ENCODE measurements around the gene ACOX2.

DNA sequence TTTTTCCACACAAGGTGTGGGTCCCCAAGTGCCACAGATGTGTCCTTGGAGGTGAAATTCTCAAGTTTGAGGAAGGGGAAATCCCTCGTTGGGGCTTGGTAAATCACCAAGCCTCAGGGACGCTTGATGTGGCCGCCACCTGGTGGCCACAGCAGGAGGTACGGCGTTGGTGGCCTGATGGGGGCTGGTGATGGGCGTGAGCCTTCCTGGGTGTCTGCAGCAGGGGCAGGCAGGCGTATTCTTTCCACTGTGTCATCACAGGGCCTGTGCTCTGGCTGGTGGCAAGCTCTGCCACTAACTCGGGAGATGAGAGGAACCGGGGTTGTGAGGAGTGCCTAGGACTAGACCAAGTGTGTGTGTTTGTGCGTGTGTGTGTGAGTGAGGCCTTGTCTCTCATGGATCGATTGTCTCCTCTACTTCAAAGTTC is 4.2 kb downstream of the ACOX2 start:
- TF ChIP-seq, protein P1, sequence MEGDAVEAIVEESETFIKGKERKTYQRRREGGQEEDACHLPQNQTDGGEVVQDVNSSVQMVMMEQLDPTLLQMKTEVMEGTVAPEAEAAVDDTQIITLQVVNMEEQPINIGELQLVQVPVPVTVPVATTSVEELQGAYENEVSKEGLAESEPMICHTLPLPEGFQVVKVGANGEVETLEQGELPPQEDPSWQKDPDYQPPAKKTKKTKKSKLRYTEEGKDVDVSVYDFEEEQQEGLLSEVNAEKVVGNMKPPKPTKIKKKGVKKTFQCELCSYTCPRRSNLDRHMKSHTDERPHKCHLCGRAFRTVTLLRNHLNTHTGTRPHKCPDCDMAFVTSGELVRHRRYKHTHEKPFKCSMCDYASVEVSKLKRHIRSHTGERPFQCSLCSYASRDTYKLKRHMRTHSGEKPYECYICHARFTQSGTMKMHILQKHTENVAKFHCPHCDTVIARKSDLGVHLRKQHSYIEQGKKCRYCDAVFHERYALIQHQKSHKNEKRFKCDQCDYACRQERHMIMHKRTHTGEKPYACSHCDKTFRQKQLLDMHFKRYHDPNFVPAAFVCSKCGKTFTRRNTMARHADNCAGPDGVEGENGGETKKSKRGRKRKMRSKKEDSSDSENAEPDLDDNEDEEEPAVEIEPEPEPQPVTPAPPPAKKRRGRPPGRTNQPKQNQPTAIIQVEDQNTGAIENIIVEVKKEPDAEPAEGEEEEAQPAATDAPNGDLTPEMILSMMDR (IDR thresholded peaks at IDR 0.05; ENCODE audit: extremely low read depth in 1 of 2, insufficient read depth in 1 of 2, low read depth in 1 of 2, low read length in 2 of 2) = peak; percentile 90 to 91
- TF ChIP-seq POLR2A (IDR thresholded peaks at IDR 0.05; ENCODE audit: low read depth, low read length) (no peak), EZH2 (IDR thresholded peaks at IDR 0.05; ENCODE audit: borderline replicate concordance, low read depth, low read length, severe bottlenecking) (no peak), POLR2AphosphoS5 (IDR thresholded peaks at IDR 0.05; ENCODE audit: insufficient read depth, low read depth, low read length) (no peak)
- TF ChIP-seq, protein P2, sequence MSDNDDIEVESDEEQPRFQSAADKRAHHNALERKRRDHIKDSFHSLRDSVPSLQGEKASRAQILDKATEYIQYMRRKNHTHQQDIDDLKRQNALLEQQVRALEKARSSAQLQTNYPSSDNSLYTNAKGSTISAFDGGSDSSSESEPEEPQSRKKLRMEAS (IDR thresholded peaks at IDR 0.05; ENCODE audit: insufficient read depth, insufficient read length) = no peak
